ENCODE measurements around the gene CAMTA1. TPM values are rescaled to one million over a fixed set of nuclear protein-coding genes. Genes with fewer than 3 reads are reported as not detected.
A peak's percentile ranks its signal among the peaks of the same experiment; 100 is the strongest.
"Not testable (repeated sequence)": the region's sequence is repeated elsewhere in the genome, so short reads cannot be mapped to it uniquely, and the experiment has no call there.

CAMTA1 gene
- total RNA-seq, 2 donors from 2014 or later = 36.7 to 51.9 TPM

GRCh38 chr1:6794164-6794563 is 8.9 kb downstream of the CAMTA1 start:
- Mint-ChIP-seq H3K4me3 (no peak overlapping the region), H3K4me1 (peaks cover 15% of the 10 kb centered on the region), H3K27ac (no peak overlapping the region), H3K9me3 (no peaks in the 10 kb centered on the region), H3K27me3 (no peaks in the 10 kb centered on the region), H3K36me3 (ENCODE audit: low read depth) (peaks cover 51% of the 10 kb centered on the region)
- ATAC-seq (replicated peaks) = no peak

GRCh38 chr1:6795203-6795602 is 9.9 kb downstream of the CAMTA1 start:
- H3K9me3 Mint-ChIP-seq = no peaks in the 10 kb centered on the region
- H3K27ac Mint-ChIP-seq = no peak overlapping the region
- no peaks in the 10 kb centered on the region for H3K27me3 Mint-ChIP-seq
- H3K4me3 Mint-ChIP-seq = no peak overlapping the region
- peaks cover 51% of the 10 kb centered on the region for H3K36me3 Mint-ChIP-seq (ENCODE audit: low read depth)
- ATAC-seq (replicated peaks) = no peak
- H3K4me1 Mint-ChIP-seq = peaks cover 11% of the 10 kb centered on the region

GRCh38 chr1:6795661-6796060 is 10.4 kb downstream of the CAMTA1 start:
- Mint-ChIP-seq H3K4me3 (no peak overlapping the region), H3K27ac (no peak overlapping the region)

GRCh38 chr1:6796095-6796494 is 10.8 kb downstream of the CAMTA1 start:
- Mint-ChIP-seq H3K4me1 (peaks cover 7% of the 10 kb centered on the region), H3K27ac (no peak overlapping the region), H3K36me3 (ENCODE audit: low read depth) (peaks cover 51% of the 10 kb centered on the region), H3K27me3 (no peaks in the 10 kb centered on the region), H3K4me3 (no peak overlapping the region), H3K9me3 (no peaks in the 10 kb centered on the region)
- no peak for ATAC-seq (replicated peaks)

More at GRCh38 chr1:6795661-6796060, 10.4 kb downstream of the CAMTA1 start:
- ATAC-seq (replicated peaks) = no peak
- H3K36me3 Mint-ChIP-seq (ENCODE audit: low read depth) = peaks cover 51% of the 10 kb centered on the region
- H3K4me1 Mint-ChIP-seq = peaks cover 11% of the 10 kb centered on the region
- no peaks in the 10 kb centered on the region for H3K27me3 Mint-ChIP-seq
- H3K9me3 Mint-ChIP-seq = no peaks in the 10 kb centered on the region

- Mint-ChIP-seq H3K36me3 (ENCODE audit: low read depth) (peaks cover 24% of the 10 kb centered on the region), H3K4me3 (no peak overlapping the region), H3K27me3 (no peaks in the 10 kb centered on the region), H3K9me3 (no peaks in the 10 kb centered on the region), H3K4me1 (peaks cover 11% of the 10 kb centered on the region), H3K27ac (no peak overlapping the region)
- ATAC-seq (replicated peaks) = no peak
Observed at GRCh38 chr1:6799499-6799898, 14.2 kb downstream of the CAMTA1 start.

- H3K36me3 Mint-ChIP-seq (ENCODE audit: low read depth) = peaks cover 14% of the 10 kb centered on the region
- no peak overlapping the region for H3K27ac Mint-ChIP-seq
- no peaks in the 10 kb centered on the region for H3K27me3 Mint-ChIP-seq
- peaks cover 22% of the 10 kb centered on the region for H3K4me1 Mint-ChIP-seq
- ATAC-seq (replicated peaks) = no peak
- no peak overlapping the region for H3K4me3 Mint-ChIP-seq
- H3K9me3 Mint-ChIP-seq = no peaks in the 10 kb centered on the region
Observed at GRCh38 chr1:6800745-6801144, 15.5 kb downstream of the CAMTA1 start.

GRCh38 chr1:6801199-6801598 is 15.9 kb downstream of the CAMTA1 start:
- Mint-ChIP-seq H3K27ac (no peak overlapping the region), H3K4me1 (peaks cover 26% of the 10 kb centered on the region), H3K27me3 (no peaks in the 10 kb centered on the region), H3K36me3 (ENCODE audit: low read depth) (peaks cover 12% of the 10 kb centered on the region), H3K4me3 (no peak overlapping the region), H3K9me3 (no peaks in the 10 kb centered on the region)
- no peak for ATAC-seq (replicated peaks)

- H3K4me1 Mint-ChIP-seq = peaks cover 28% of the 10 kb centered on the region
Observed at GRCh38 chr1:6801966-6802365, 16.7 kb downstream of the CAMTA1 start.

GRCh38 chr1:6802454-6802853 is 17.2 kb downstream of the CAMTA1 start:
- Mint-ChIP-seq H3K27me3 (no peaks in the 10 kb centered on the region), H3K4me1 (peaks cover 28% of the 10 kb centered on the region), H3K27ac (peak overlapping the region; percentile 6), H3K36me3 (ENCODE audit: low read depth) (peaks cover under 1% of the 10 kb centered on the region), H3K4me3 (no peak overlapping the region), H3K9me3 (no peaks in the 10 kb centered on the region)
- ATAC-seq (replicated peaks) = no peak

More at GRCh38 chr1:6801966-6802365, 16.7 kb downstream of the CAMTA1 start:
- Mint-ChIP-seq H3K27ac (peak overlapping the region; percentile 6), H3K27me3 (no peaks in the 10 kb centered on the region), H3K9me3 (no peaks in the 10 kb centered on the region), H3K36me3 (ENCODE audit: low read depth) (peaks cover 6% of the 10 kb centered on the region), H3K4me3 (no peak overlapping the region)
- ATAC-seq (replicated peaks) = peak; percentile 28

- Mint-ChIP-seq H3K4me1 (peaks cover 28% of the 10 kb centered on the region), H3K27ac (peak overlapping the region; percentile 50)
Observed at GRCh38 chr1:6802893-6803292, 17.6 kb downstream of the CAMTA1 start.

GRCh38 chr1:6803357-6803756 is 18.1 kb downstream of the CAMTA1 start:
- Mint-ChIP-seq H3K4me1 (peaks cover 28% of the 10 kb centered on the region), H3K27me3 (no peaks in the 10 kb centered on the region), H3K9me3 (no peaks in the 10 kb centered on the region), H3K4me3 (no peak overlapping the region), H3K27ac (peak overlapping the region; percentile 50), H3K36me3 (ENCODE audit: low read depth) (no peaks in the 10 kb centered on the region)
- peak; percentile 74 for ATAC-seq (replicated peaks)

More at GRCh38 chr1:6802893-6803292, 17.6 kb downstream of the CAMTA1 start:
- Mint-ChIP-seq H3K9me3 (no peaks in the 10 kb centered on the region), H3K27me3 (no peaks in the 10 kb centered on the region), H3K36me3 (ENCODE audit: low read depth) (no peaks in the 10 kb centered on the region), H3K4me3 (no peak overlapping the region)
- ATAC-seq (replicated peaks) = no peak

GRCh38 chr1:6805004-6805416 is 19.8 kb downstream of the CAMTA1 start:
- H3K27ac Mint-ChIP-seq = no peak overlapping the region
- peak overlapping the region; percentile 23 for H3K4me3 Mint-ChIP-seq
- no peaks in the 10 kb centered on the region for H3K9me3 Mint-ChIP-seq
- H3K27me3 Mint-ChIP-seq = no peaks in the 10 kb centered on the region
- no peak for ATAC-seq (replicated peaks)
- peaks cover 28% of the 10 kb centered on the region for H3K4me1 Mint-ChIP-seq
- H3K36me3 Mint-ChIP-seq (ENCODE audit: low read depth) = no peaks in the 10 kb centered on the region

GRCh38 chr1:6807782-6808181 is 22.5 kb downstream of the CAMTA1 start:
- H3K27ac Mint-ChIP-seq = no peak overlapping the region
- no peak overlapping the region for H3K4me3 Mint-ChIP-seq
- no peaks in the 10 kb centered on the region for H3K27me3 Mint-ChIP-seq
- peaks cover 22% of the 10 kb centered on the region for H3K4me1 Mint-ChIP-seq
- H3K9me3 Mint-ChIP-seq = no peaks in the 10 kb centered on the region
- H3K36me3 Mint-ChIP-seq (ENCODE audit: low read depth) = no peaks in the 10 kb centered on the region
- ATAC-seq (replicated peaks) = no peak

GRCh38 chr1:6809461-6809860 is 24.2 kb downstream of the CAMTA1 start:
- Mint-ChIP-seq H3K9me3 (no peaks in the 10 kb centered on the region), H3K27ac (no peak overlapping the region), H3K27me3 (no peaks in the 10 kb centered on the region), H3K4me3 (no peak overlapping the region), H3K4me1 (peaks cover 20% of the 10 kb centered on the region), H3K36me3 (ENCODE audit: low read depth) (no peaks in the 10 kb centered on the region)
- ATAC-seq (replicated peaks) = no peak

GRCh38 chr1:6810146-6810734 is 25.0 kb downstream of the CAMTA1 start:
- not testable (repeated sequence) for H3K36me3 Mint-ChIP-seq (ENCODE audit: low read depth); ATAC-seq (replicated peaks); H3K9me3 Mint-ChIP-seq; H3K4me3 Mint-ChIP-seq; H3K27ac Mint-ChIP-seq; H3K27me3 Mint-ChIP-seq
- peaks cover 15% of the 10 kb centered on the region for H3K4me1 Mint-ChIP-seq

- H3K4me3 Mint-ChIP-seq = no peak overlapping the region
- no peak overlapping the region for H3K27ac Mint-ChIP-seq
- H3K4me1 Mint-ChIP-seq = peaks cover 7% of the 10 kb centered on the region
- H3K9me3 Mint-ChIP-seq = no peaks in the 10 kb centered on the region
- no peaks in the 10 kb centered on the region for H3K27me3 Mint-ChIP-seq
- no peak for ATAC-seq (replicated peaks)
- no peaks in the 10 kb centered on the region for H3K36me3 Mint-ChIP-seq (ENCODE audit: low read depth)
Observed at GRCh38 chr1:6811583-6811982, 26.3 kb downstream of the CAMTA1 start.

Measured in activated T-helper 17 cell treated with anti-CD3 and anti-CD28 coated beads, Interleukin-2, amount 50 U/mL, for 72 hours (primary cell).